Right kidney (tissue), 1 donor: ENCODE data around the gene MECP2.
A peak's percentile ranks its signal among the peaks of the same experiment; 100 is the strongest.
"Not testable (repeated sequence)": the region's sequence is repeated elsewhere in the genome, so short reads cannot be mapped to it uniquely, and the experiment has no call there.

Experiments
- DNase-seq: peaks from one replicate; pipeline ENCODE4 v3.0.0-alpha.2; 2016

MECP2 gene

DNA sequence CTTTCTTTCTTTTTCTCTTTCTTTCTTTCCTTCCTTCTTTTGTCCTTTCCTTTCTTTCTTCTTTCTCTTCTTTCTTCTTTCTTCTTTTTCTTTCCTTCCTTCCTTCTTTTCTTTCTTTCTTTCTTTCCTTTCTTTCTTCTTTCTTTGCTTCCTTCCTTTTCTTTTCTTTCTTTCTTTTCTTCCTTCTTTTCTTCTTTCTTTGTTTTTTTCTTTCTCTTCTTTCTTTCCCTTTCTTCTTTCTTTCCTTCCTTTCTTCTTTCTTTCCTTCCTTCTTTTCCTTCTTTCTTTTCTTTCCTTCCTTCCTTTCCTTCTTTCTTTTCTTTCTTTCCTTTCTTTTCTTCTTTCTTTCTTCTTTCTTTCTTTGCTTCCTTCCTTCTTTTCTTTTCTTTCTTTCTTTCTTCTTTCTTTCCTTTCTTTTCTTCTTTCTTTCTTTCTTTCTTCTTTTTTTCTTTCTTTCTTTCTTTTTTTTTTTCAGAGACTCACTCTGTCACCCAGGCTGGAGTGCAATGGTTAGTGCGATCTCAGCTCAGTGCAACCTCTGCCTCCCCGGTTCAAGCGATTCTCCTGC is 106.4 kb downstream of the MECP2 start:
- DNase-seq: no peak

DNA sequence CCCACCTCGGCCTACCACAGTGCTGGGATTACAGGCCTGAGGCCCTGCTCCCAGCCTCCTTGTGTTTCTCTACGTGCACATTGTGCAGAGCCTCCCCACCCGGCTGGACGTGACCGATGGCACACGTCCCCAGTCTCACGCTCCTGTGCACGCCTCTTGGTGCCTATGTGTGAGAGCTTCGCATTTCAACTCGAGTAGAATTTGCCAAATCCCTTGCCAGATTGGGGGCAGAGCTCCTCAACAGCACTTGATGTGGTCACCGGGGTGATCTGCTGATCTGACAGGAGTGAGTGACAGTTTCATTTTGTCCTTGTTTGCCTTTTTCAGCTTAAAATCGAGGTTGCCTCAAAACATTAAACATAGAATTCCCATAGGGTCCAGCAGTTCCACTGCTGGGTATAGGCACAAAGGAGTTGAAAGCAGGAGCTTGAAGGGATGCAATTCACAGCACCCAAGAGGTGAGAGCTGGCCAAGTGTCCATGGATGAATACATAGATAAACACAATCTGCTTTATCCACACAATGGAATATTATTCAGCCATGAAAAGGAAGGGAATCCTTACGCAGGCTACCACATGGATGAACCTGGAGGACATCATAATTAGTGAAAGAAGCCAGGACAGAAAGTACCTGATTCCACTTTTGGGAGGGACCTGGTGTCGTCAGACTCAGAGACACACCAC is 107.4 kb downstream of the MECP2 start:
- no peak for DNase-seq

DNA sequence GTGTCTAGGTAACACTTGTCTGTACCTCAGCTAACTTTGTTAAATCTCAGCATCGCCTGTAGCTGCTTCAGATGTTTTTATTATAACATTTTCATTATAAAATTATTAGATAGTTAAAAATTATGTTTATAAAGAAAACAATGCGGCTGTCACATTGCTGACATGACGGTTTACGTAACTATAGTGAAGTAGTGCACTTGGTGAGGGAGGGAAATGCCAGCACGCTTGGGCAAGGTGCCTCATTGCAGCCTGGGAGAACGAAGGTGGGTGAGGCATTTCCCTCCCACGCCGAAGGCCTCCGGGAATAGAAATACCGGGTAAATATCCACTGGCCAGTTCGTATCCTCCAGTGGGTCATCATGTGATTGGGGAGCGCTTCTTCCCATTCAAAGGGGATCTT is 109.0 kb downstream of the MECP2 start:
- DNase-seq: no peak

DNA sequence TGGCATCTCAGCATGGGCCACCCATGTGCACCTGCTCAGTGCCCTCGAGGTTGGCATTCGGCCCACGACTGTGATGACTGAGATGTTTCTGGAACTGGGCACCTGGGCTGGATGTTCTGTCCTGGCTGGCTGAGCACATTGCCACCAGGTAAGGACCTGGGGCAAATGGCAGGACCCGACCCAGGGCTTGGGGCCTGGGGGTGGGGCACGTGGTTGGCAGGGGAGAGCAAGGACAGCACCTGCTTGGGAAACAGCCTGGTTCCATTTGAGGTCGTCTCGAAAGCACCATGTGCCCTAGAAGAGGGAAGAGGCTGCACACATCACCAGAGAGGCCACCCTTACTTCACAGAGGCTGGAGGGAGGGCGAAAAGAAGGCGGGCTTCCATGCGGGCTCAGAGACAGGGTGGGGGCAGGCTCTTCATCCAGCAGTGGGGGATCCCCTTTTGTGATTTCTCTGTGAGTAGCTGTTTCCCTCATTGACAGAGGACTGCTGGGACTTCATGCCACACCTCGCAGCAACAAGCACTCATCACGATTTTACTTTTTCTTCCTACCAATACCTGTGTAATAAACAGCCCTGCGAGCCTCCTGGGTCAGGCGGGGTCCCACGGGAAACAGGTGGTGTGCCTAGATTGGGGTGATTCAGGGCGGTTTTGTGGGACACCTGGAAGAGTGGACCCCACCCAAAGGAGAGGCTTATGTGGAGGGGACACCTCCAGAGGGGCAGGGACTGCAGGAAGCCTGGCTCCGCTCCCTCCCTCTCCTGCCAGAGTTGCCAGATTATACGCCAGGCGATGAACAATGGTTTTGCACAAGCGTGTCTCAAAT is 113.0 kb downstream of the MECP2 start:
- DNase-seq: no peak

DNA sequence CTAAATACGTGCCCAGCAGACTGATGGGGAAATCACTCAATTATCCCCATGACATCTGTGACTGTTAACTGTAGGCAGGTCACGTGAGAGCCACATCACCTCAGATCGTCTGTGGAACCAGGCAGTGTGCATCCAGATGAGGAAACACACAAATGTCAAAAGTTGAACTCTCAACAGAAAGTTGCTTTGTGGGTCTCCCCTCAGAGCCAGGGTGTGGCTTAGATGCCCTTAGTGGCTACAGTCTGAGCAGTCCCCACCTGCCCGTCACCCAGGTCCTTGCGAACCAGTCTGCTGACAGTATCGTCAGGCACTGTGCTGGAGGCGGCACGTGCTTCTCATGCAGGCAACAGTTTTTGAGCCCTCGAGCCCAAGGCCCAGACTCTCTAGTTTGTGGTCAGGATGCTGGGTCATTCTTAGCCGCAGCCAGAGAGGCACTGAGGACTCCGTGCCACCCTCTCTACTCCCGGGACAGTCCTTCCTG is 114.2 kb downstream of the MECP2 start:
- no peak for DNase-seq

DNA sequence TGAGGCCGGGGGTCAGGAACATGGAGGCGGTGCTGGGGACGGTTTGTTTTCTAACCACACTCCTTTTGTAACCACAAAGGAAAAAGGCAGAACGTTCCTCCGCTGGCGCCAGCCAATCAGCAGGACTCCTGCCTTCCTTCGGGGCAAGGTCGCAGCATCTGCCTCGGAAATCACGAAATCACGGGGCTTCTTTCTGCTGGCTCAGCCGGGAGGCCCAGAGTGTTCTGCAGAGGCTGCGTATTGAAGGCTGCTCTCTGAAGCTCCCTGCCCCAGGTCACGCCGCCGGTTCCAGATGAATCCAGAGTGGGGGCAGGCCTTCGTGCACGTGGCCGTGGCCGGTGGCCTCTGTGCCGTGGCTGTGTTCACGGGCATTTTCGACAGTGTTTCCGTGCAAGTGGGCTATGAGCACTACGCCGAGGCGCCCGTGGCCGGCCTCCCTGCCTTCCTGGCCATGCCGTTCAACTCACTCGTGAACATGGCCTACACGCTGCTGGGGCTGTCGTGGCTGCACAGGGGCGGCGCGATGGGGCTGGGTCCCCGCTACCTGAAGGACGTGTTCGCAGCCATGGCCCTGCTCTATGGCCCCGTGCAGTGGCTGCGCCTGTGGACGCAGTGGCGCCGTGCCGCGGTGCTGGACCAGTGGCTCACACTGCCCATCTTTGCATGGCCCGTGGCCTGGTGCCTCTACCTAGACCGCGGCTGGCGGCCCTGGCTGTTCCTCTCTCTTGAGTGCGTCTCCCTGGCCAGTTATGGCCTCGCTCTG is 115.6 kb downstream of the MECP2 start:
- DNase-seq: no peak

DNA sequence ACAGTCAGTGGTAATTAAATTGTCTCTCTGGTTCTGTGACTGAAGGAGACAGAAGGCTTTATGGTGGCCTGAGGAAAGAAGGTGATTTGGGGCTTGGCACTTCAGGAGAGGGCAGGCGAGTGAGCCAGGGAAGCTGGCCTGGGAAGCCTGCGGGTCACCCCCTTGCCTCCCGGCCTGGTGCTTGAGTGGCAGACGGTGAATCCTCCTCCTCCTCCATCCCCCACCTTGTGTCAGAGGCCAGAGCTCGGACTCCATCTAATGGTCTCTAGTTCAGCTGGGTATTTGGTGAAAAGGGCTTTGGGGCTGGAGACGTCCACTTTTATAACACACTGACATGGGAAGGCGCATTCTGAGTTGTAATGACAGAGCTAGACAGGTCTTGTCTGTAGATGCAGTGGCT is 116.3 kb downstream of the MECP2 start:
- no peak for DNase-seq

DNA sequence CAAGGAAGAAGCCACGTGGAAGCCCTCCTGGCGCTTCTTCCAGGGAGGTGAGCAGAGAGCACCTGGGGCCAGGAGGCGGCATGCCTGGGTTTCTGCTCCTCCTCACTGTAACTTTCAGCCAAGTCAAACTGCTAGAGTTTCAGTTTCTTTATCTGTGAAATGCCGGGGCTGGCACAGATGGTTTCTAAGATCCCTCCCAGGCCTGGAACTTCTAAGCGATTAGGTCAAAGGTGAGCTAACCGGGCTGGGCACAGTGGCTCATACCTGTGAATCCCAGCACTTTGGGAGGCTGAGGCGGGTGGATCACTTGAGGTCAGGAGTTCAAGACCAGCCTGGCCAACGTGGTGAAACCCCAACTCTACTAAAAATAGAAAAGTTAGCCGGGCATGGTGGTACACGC is 117.1 kb downstream of the MECP2 start:
- DNase-seq: not testable (repeated sequence)

DNA sequence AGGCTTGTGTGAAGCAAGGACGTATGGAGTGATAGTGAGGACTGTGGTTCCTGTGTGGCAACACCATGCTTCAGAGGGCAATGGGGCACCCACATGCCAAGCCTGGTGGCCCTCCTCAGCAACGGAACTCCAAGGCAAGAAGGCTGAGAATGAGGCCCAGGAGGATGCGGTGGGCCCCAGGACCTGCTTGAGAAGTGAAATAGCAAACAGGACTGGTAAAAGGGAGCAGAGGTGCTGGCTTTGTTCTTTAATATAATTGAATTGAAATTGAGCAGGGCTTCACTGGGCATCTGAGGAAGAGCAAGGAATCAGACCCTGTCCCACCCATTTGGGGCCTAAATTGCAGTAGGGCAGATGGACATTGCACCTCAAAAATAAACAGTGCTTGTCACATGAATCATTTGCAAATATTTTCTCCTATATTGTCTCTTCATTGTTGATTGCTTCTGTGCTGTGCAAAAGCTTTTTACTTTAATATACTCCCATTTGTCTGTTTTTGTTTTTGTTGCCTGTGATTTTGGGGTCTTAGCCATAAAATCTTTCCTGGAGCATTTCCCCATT is 122.7 kb downstream of the MECP2 start:
- DNase-seq: no peak

DNA sequence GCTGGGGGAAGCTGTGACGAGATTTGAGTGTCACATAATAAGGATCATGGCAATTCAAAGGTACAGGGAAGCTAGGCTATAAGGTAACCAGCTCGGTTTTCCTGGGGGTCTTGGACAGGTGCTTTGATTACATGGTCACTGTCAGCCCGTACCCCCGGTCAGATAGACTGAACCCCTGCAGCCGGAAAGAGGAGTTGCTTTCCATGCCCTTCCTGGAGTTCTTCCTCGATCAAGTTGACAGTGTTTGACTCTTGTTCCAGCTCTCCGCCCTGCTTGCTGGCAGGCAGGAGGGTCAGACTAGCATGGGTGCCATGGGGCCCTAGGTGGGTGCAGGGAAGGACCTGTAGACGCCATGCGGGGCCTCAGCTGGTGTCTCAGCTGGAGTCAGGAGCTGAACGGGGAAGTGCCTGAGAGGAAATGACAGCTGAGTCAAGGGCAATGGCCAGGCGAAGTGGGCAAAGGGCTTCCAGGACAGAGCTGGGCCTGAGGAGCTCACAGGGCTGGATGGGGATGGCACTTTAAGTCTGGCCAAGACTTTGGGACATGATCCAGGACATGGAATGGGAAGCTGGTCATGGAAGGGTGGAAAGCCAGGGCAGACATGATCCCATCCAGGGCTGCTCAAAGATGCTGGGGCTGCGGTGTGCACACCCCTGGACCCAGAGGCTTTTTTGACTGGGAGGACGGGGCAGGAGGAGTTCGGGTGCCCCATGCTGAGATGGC is 123.4 kb downstream of the MECP2 start:
- no peak for DNase-seq

DNA sequence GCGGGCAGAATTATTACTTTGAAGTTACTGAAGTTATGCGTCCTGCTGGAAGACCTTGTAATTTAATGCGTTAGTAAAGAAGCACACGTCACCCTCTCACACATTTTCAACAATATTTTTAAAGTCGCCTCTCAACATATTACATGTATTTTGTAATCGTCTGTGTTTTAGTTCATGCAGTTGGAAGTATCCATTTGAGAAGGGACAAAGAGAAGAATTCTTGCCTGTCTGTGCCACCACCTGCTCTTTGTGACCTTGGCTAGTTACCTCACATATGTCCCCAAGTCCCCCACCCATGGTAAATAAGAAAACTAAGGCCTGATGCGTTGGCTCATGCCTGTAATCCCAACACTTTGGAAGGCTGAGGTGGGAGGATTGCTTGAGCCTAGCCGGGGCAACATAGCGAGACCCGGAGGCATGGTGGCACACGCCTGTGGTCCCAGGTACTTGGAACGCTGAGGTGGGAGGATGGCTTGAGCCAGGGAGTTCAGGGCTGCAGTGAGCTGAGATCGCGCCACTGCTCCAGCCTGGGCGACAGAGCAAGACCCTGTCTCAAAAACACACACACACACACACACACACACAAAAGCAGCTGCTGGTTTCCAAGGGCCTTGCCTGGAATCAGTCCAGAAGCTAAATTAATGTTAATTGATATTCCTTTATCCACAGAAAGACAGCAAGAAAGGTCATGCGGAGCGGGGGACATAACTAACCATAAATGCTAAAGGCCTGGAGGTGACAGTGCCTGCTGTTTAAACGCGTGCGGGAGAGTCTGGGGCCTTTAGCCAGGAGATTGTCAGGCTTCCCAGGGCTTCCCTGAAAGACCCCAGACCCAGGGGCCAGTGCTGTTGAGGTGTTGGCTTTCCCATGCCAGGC is 124.2 kb downstream of the MECP2 start:
- DNase-seq: no peak

DNA sequence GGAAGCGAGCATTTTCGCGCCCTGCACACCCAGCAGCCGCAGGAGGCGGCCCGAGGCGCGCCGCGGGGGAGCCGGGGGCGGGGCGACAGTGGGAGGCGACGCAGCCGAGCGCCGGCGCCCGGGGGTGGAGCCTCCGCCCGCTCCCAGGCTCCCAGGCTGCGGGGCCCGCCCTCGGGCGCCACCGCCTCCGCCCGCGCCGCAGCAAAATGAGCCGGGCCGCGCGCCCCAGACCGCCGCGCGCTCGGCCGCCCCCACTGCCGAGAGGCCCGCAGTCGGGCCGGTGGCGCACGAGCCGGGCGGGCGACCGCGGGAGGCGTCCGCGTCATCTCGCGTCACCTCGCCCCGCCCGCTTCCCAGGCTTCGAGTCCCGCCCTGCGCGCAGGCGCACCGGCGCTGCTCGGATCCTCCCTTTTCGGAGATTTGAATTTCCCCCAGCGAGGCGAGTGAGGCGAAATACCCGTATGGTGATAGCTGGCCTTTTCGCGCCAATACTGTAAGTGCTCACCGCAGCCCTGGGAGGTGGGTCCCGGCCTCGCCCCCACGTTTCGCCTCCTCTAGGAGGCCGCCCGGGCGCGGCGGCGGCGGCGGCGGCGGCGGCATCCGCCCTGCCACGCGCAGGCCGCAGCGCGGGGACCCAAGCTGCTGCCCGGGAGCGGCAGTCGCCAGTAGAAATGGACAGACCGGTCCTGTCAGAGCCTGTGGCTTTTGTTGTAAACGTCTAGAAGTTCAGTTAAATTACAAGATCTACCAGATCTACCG is 125.0 kb downstream of the MECP2 start, which contains the start of gene TMEM187:
Gene TMEM187 (plus strand): TSS at position 387 of the 759 bp plus-strand sequence. CDS start 9,309 bp downstream, outside the sequence.
- DNase-seq: peak; percentile 77
